Prostate gland (tissue), 2 donors: ENCODE measurements around the gene RHBDL3.

ENCODE experiments used
- CTCF ChIP-seq, 4 experiments: fragments of 200-600 bp in 2 of 4; fragments of 450-650 bp in 2 of 4; sonication (generic) in 2 of 4; IDR thresholded peaks; 1 replicate in 3 of 4; 2 replicates in 1 of 4; pipeline ENCODE4 v1.5.1; 2016 to 2019; ENCODE audit warnings: antibody characterized with exemption in 4 of 4, mild to moderate bottlenecking in 2 of 4, moderate library complexity in 2 of 4
- POLR2A ChIP-seq: fragments of 450-650 bp; IDR thresholded peaks from one replicate; pipeline ENCODE4 v1.6.1; 2016; ENCODE audit warnings: antibody characterized with exemption, mild to moderate bottlenecking
- POLR2AphosphoS5 ChIP-seq: sonication (generic); formaldehyde crosslinking; IDR thresholded peaks from one replicate; pipeline ENCODE4 v1.6.1; 2017; ENCODE audit warnings: antibody characterized with exemption

- TF ChIP-seq POLR2AphosphoS5 (no peak), CTCF (IDR thresholded peaks at IDR 0.05) (no peak), POLR2A (no peak)
These were observed 91.1 kb downstream of the RHBDL3 start for GRCh38 chr17:32356750-32357149.
